SH-SY5Y (cell line): ENCODE data around the gene TBRG4.

ENCODE experiments used
- GATA2 ChIP-seq: IDR thresholded peaks from 2 replicates; pipeline ENCODE4 v1.6.1; 2011; ENCODE audit warnings: mild to moderate bottlenecking, low read depth, low read length
- GATA3 ChIP-seq: IDR thresholded peaks from 2 replicates; pipeline ENCODE4 v1.6.1; 2011; ENCODE audit warnings: low read depth, mild to moderate bottlenecking, low read length, moderate library complexity

TBRG4 gene

GRCh38 chr7:45098983-45099839, 12.3 kb downstream of the TBRG4 start:
- TF ChIP-seq GATA3 (no peak), GATA2 (no peak)

GRCh38 chr7:45092931-45093235, 18.6 kb downstream of the TBRG4 start:
- TF ChIP-seq GATA2, result no peak

GRCh38 chr7:45092100-45092930, 19.2 kb downstream of the TBRG4 start:
- TF ChIP-seq GATA2 (no peak), GATA3 (no peak)

- TF ChIP-seq GATA2 (no peak; the same call in none of the 2 replicates), GATA3 (no peak)
Observed at GRCh38 chr7:45089341-45089891, 22.1 kb downstream of the TBRG4 start.

GRCh38 chr7:45088821-45089340, 22.6 kb downstream of the TBRG4 start, which contains the start of gene NACAD:
Gene NACAD, minus strand, starts transcription at chr7:45088969. Its CDS starts 75 bp downstream, at chr7:45088894.
- TF ChIP-seq GATA2, result no peak
- no peak for TF ChIP-seq GATA3

GRCh38 chr7:45088146-45088701, 23.3 kb downstream of the TBRG4 start:
- TF ChIP-seq GATA2, result no peak
- TF ChIP-seq GATA3, result no peak

- TF ChIP-seq GATA3 (no peak), GATA2 (no peak)
Observed at GRCh38 chr7:45087301-45088145, 24.0 kb downstream of the TBRG4 start.

- TF ChIP-seq GATA3 (no peak), GATA2 (no peak)
Observed at GRCh38 chr7:45086331-45087065, 25.0 kb downstream of the TBRG4 start.

GRCh38 chr7:45085619-45086200, 25.8 kb downstream of the TBRG4 start:
- no peak for TF ChIP-seq GATA3
- no peak for TF ChIP-seq GATA2

- TF ChIP-seq GATA2, result no peak
- no peak for TF ChIP-seq GATA3
Observed at GRCh38 chr7:45084901-45085618, 26.4 kb downstream of the TBRG4 start.

- no peak for TF ChIP-seq GATA3
- TF ChIP-seq GATA2, result no peak
Observed at GRCh38 chr7:45084336-45084735, 27.2 kb downstream of the TBRG4 start.
